T-helper 9 cell (primary cell): ENCODE results near the gene FAM3A.
"Not testable (repeated sequence)": the region's sequence is repeated elsewhere in the genome, so short reads cannot be mapped to it uniquely, and the experiment has no call there.

Experiments
- DNase-seq: peaks from one replicate; pipeline ENCODE4 v3.0.0-alpha.2; 2020
- total RNA-seq, 2 donors: gene quantifications; one replicate each; lab custom pipeline; 2026; lab: John Stamatoyannopoulos, UW

The FAM3A gene
- 23.7 to 36.4 reads per million in 2 donors for total RNA-seq

DNA sequence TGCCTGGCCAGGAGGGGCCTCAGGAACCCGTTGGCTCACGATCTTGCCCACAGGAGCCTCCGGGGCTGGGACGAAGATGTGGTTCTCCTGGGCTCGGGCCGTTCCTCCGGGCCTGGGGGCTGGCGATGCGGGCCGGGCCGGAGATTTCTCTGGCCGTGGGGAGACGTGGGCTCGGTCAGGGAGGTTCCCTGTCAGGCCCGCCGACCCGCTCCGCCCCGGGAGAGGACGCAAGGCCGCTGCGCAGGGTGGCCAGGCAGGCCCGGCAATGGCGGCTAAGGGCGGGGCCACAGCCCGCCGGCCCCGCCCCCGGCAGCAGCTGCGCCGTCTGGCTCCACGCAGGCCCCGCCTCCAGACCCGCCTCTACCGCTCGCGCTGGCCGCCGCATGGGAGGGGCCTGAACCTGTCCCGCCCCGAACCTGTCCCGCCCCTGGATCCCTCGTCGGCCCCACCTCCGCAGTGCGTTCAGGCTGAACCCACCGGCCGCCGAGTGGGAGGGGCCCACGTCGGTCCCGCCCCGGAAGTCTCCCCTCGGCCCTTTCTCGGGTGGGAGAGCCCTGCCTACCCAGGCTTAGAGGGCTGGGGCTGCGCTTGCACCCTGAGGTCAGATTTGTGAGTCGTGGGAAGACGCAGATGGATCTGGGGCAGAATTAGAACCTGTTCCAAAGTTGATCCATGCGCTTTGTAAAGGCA is at the start of gene FAM3A:
Gene FAM3A, minus strand, starts transcription at position 267 of the 690 bp plus-strand sequence. CDS start 460 bp downstream, outside the sequence.
- DNase-seq, result peak; percentile 88

DNA sequence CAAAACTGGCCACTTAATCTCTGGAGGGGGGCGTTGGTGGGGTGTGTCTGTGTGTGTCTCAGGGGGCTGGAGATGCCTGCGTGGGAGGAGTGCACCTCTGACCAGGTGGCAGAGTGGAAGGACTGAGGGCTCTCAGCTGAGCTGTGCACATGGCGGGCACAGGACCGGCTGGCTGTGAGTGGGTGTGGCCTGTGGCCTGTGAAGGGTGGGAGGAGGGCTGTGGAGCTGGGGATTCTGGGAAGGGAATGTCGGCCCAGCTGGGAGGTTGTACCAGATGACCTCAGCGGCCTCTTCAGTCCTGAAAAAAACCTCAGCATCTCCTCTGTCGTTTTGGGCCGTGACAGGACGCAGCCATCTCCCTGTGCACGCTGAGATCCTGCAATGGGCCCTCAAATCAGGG is 46.3 kb upstream of the FAM3A start:
- not testable (repeated sequence) for DNase-seq

- DNase-seq, result not testable (repeated sequence)
These were observed 44.3 kb upstream of the FAM3A start for GRCh38 chrX:154560326-154560725.

DNA sequence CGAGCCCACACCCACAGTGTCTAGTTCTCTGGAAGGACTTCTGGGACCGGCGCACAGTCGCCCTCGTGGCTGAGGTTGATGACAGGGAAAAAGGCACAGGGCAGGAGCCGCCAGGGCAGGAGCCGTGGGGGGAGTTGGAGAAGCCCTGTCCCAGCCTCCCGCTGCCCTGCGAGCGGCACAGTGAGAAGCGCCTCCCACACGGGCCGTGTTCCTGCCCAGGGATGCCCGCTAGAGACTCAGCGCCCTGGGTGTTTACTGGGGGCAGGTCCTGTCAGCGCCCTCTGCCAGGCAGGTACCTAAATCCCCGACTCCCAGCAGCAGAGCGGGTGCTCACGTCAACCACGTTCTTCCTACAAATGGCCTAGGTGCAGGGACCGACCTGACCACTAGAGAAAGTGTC is 42.9 kb upstream of the FAM3A start:
- DNase-seq, result not testable (repeated sequence)

DNA sequence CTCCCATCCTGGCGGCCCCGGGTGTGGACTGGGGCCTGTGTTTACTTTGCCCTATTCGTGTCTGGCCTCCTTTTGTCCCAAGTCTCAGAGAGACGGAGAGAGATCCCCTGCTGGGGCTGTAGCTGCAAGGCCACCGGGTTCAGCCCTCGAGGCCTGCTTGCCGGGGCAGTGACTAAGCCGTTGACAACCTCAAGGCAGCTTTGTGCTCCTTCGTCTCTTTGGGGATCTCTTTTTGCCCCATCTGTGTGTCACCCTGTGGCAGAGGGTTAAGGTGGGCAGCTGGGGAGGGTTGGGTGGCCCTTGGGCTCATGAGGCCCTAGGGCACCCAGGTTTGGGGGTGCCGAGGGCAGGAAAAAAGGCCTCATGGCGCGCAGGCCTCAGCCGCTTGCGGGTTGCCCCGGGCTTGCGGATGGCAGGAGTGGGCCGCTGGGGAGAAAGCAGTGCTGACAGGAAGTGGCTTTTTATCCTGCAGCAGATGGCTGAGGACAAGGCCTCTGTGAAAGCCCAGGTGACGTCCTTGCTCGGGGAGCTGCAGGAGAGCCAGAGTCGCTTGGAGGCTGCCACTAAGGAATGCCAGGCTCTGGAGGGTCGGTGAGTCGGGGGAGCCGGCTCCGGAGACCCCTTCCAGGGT is 42.1 kb upstream of the FAM3A start:
- DNase-seq, result not testable (repeated sequence)

DNA sequence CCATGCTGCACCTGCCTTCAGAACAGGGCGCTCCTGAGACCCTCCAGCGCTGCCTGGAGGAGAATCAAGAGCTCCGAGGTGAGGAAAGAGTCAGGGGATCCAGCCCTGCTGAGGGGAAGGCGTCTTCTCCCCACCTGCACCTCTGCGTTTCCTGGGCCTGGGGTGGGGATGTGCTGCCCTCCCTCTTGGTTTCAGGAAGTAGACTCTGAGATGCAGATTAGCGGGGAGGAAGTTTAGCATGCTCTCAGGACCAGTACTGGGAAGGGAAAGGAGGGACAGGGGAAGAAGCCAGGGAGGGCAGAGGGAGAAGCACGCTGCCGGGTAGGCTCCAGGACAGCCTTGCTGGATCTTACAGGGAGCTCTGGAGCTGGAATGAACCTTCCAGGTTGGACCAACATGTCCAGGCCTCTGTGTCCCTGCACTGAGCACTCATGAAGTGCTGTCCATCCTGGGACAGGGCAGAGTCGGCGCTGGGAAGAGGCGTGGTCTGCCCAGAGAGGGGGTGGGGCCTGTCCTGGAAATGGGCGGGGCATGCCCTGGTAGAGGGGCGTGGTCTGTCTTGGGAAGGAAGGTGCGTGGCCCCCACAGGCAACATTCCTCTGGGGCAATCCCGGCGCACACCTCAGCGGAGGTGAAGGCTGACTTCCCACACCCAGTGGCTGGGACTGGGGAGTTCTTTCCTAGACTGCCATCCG is 36.2 kb upstream of the FAM3A start:
- DNase-seq, result not testable (repeated sequence)

DNA sequence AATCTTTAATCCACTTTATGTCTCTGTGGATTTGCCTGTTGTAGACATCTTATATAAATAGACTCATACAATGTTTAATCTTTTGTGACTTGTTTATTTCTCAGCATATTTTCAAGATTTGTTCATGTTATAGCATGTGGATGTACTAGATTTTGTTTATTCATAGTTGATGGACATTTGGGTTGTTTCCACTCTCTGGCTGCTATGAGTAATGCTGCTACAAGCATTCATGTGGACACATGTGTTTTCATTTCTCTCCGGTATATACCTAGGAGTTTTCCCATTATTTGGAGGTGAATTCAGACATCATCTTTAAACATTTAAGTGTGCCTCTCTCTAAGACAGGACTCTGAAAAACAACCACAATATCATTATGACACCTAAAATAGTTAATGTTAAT is 33.7 kb upstream of the FAM3A start:
- no peak for DNase-seq

DNA sequence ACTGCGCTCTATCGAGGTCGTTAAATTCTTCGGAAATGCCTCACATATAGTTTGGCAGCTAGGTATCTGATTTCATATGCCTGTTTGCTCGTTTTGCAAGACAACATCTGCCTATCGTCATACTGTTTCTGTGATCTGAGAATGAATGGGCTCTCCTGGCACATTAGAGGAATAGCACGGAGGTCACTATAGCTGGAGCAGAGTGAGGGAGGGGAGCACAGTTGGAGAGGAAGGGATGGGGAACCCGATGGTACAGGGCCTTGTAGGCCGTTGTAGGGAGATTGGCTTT is 31.9 kb upstream of the FAM3A start:
- DNase-seq, result no peak

DNA sequence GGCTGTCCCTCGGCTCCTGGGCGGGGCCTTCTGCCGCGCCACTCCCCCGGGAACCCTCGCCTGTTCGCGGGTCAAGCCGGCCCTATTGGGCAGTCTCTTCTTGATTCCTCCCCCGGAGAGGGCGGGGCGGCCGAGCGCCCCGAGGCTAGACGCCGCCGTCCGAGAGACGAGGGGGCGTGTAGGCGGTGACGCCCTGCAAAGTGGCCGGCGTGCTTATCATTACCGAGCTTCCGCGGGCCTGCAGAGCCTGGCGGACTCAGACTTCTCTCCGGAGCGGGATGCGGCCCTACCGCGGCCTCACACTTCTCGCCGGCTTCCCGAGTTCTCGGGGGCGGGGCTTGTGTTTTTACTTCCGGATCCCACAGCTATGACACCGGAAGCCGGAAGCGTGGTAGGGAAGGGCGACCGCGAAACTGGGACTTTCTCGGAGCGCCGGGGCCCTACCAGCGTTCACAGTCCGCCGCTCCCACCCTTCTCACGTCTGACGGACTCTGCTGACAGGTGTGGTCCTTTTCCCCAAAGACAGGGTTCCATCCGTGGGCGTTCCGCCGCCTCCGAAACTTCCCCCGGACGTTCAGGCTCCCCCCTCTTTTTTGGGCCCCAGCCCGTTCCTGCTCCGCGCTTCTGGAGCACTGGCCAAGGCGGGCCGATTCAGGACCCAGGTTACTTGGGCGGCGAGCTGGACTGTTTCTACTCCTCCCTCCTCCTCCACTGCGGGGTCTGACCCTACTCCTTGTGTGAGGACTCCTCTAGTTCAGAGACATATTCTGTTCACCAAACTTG is 31.4 kb upstream of the FAM3A start, which contains the start of gene IKBKG:
Gene IKBKG, plus strand, starts transcription at position 376 of the 783 bp plus-strand sequence. CDS start 4,383 bp downstream, outside the sequence.
- DNase-seq, result peak; percentile 82

- peak; percentile 74 for DNase-seq
These were observed 30.6 kb upstream of the FAM3A start, which contains the start of gene G6PD for GRCh38 chrX:154546354-154547244. Gene G6PD, minus strand, starts transcription at chrX:154546846. Its CDS starts 691 bp downstream, at chrX:154546155.

DNA sequence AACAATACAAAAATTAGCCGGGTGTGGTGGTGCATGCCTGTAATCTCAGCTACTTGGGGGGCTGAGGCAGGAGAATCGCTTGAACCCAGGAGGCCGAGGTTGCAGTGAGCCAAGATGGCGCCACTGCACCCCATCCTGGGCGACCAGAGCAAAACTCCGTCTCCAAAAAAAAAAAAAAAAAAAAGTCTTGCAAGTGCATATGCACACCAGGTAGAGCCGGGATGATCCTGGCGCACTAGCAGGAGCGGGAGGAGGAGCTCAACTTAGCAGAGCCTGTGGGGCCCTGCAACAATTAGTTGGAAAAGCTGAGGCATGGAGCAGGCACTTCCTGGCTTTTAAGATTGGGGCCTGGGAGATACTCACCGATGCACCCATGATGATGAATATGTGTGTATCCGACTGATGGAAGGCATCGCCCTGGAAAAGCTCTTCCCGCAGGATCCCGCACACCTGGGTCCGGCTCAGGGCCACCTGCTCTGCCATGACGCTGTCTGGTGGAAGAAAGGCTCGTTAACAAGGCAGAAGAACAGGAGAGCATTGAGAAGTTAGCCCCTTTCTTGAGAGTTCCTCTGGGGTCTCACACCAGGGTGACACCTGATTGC is 29.7 kb upstream of the FAM3A start:
- DNase-seq, result no peak

- no peak for DNase-seq
These were observed 26.8 kb upstream of the FAM3A start for GRCh38 chrX:154542723-154543424.

DNA sequence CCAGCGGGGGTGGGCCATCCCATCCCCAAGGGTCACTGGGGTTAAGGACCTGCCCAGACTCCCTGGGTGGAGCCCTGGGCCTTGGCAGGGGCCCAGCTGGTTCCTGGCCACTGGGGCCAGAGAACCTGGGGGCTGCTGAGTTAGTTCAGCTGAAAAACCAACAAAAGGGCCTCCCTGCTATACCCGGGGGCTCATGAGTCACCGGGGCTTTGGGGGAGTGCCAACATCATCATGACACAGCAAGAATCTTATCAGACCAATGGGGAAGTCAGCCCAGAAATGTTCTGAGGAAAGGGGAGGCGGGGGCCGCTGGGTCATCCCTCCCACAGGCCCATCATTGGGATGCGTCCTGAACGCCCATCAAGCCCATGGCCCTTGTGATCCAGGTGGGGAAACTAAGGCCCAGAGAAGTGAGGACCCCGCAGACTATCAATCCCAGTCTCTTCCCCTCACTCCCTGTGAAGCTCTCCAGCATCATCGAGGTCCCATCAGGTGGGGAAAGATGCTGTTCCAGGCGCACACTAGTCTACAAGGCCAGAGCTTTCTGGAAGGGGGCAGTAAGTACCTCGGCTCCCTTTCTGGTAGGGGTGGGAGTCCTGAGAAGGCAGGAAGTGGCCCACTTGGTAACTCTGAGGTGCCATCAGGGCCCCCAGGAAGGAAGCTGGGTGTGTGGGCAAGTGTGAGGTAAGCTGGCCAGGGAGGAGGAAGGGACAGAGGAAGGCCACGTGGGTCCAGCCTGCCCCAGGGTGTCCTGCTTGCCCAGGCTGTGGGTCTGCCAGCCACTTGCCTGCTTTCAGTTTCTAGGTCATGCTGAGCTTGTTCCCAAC is 26.1 kb upstream of the FAM3A start:
- DNase-seq, result no peak

DNA sequence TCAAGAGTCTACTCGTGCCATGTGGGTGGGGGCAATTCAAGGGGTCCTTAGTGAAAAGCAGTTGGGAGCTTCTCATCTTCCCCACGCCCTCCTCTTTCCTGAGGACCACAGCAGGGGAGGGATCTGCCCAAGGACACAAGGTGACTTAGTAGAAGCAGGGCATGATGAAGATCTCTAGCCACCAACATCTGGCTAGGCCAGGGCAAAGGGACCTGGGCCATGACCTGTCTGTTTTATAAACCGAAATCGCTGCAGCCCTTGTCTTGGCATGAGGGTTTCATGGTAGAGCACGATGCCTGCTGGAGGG is 25.5 kb upstream of the FAM3A start:
- no peak for DNase-seq

DNA sequence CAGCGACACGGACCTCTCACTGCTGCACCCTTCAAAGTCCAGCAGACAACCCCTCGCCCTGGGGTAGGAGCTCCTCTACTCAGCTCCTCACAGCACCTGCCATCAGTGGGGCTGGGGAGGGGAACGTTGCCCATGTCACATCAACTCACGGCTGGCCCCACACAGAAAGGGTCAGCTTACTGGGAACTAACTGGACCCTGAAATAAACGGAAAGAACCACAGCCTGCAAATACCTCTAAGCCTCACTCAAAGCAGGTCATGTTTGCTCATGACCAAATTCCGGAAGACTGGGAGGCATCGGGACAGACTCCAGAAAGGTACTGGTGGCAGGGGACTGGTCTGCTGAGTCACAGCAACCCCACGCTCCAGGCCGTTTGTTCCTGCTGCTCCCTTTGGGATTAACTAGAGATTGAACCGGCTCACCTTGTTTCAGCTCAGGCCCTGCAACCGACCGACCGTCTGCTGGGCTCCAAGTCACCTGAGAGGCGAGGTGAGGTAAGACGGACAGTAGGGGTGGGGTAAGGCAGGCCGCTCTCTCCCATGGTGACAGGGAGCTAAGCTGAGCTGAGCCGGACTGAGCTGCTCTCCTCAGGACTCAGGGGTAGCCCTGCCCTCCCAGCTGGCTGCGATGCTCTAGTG is 25.0 kb upstream of the FAM3A start:
- DNase-seq, result no peak

GRCh38 chrX:154540365-154540764 is 24.3 kb upstream of the FAM3A start:
- DNase-seq, result not testable (repeated sequence)

GRCh38 chrX:154539077-154539476 is 23.0 kb upstream of the FAM3A start:
- DNase-seq, result no peak

- no peak for DNase-seq
These were observed 19.9 kb upstream of the FAM3A start for GRCh38 chrX:154535892-154536291.

DNA sequence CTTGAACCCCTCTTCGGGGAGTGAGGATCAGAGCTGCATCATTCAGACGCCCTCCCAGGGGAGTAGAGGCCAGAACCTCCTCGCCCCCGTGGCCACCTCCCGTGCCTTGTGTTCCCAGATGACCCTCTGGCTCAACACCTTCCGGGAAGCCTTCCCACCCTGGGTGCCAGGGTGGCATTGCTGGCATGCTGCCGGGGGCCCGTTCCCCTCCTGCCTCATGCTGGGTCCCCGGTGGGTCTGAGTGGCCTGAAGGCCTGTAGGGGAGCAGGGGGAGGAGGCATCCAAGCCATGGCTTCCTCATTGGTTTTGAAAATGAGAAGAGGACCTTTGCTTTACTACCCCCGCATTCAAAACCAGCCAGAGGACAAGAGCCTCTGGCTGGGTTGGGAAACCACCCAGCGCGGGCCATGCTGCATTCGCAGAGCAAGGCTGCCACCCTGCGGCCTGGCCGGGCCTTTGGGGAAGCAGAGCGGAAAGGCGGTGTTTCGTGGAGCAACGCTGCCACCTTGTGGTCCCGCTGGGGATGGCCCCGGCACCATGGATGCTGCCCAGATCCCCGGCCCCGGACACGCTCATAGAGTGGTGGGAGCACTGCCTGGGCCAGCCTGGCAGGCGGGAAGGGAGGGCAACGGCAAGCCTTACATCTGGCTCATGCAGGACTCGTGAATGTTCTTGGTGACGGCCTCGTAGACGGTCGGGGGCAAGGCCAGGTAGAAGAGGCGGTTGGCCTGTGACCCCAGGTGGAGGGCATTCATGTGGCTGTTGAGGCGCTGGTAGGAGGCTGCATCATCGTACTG is 18.7 kb upstream of the FAM3A start:
- DNase-seq, result peak; percentile 91
